ENCODE results near the gene OR5P2. TPM values are rescaled to one million over a fixed set of nuclear protein-coding genes. Genes with fewer than 3 reads are reported as not detected.

Gene OR5P2, protein sequence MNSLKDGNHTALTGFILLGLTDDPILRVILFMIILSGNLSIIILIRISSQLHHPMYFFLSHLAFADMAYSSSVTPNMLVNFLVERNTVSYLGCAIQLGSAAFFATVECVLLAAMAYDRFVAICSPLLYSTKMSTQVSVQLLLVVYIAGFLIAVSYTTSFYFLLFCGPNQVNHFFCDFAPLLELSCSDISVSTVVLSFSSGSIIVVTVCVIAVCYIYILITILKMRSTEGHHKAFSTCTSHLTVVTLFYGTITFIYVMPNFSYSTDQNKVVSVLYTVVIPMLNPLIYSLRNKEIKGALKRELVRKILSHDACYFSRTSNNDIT
- not detected in 2 replicates for total RNA-seq

DNA sequence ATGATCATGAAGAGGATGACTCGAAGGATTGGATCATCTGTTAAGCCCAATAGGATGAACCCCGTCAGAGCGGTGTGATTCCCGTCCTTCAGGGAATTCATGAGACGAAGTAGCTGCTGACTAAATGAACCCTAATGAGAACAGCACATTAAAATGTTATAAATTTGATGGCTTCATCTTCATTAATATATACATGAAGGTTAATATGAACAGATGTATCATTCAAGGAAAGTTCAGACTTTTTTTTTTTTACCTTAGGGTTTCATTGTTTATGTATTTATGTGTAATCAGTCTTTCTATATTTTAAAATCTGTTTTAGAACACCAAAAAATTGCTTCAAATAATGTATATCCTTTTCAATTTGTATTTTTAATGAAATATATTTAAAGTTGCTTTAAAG, at the start of gene OR5P2:
TSS of gene OR5P2 (minus strand) at position 101 of the 400 bp plus-strand sequence. CDS start at position 101, 0 bp downstream.

DNA sequence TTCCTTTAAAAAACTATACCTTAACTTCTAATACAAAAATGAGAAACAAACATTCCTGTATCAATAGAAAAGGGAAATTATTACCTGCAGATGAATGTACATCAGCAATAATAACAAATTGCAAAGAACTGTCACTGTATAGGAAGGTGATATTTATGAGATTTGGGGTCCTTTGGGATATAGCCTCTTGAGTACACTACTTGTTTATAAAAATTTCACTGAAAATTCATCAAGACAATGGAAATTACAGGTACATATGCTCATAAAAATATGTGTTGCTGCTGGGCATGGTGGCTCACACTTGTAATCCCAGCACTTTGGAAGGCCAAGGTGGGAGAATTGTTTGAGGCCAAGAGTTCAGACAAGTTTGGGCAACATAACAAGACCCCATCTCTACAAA, 34.0 kb upstream of the OR5P2 start, which contains the start of gene OR5P3:
TSS of gene OR5P3 (minus strand) at position 101 of the 400 bp plus-strand sequence.

Other genes with a start within 250 kb of the OR5P2 start
- 4.9 and 6.2 TPM in 2 replicates for gene CYB5R2, start 123.4 kb downstream of the OR5P2 start, total RNA-seq
- not detected in 2 replicates for gene OVCH2, start 90.5 kb downstream of the OR5P2 start, total RNA-seq
- gene OR5P3, start 33.9 kb upstream of the OR5P2 start, total RNA-seq, result not detected in 2 replicates
- not detected in 2 replicates for gene OR10A6, start 134.3 kb upstream of the OR5P2 start, total RNA-seq
- gene OR10A3, start 144.8 kb upstream of the OR5P2 start, total RNA-seq, result not detected in 2 replicates
- 0.15 TPM in 1 of 2 replicates, not detected in the other for gene NLRP10, start 168.5 kb upstream of the OR5P2 start, total RNA-seq
- gene EIF3F, start 190.4 kb upstream of the OR5P2 start, total RNA-seq, result 157 and 211 TPM in 2 replicates

Measured in epithelial cell of umbilical artery (primary cell).